Testis (tissue), 5 donors: ENCODE measurements around the gene TRIM16. TPM values are rescaled to one million over a fixed set of nuclear protein-coding genes. Genes with fewer than 3 reads are reported as not detected.
A peak's percentile ranks its signal among the peaks of the same experiment; 100 is the strongest.
"Not testable (repeated sequence)": the region's sequence is repeated elsewhere in the genome, so short reads cannot be mapped to it uniquely, and the experiment has no call there.

Experiments
- DNase-seq: peaks from one replicate; pipeline ENCODE4 v3.0.0-alpha.2; 2019
- H3K27ac ChIP-seq, 2 donors: fragments of 200-600 bp; sonication (generic); one replicate each; pipeline ENCODE4 v1.5.1; 2019
- H3K27me3 ChIP-seq: fragments of 200-600 bp; sonication (generic); one replicate; pipeline ENCODE4 v1.5.1; 2019
- H3K36me3 ChIP-seq: fragments of 200-600 bp; sonication (generic); one replicate; pipeline ENCODE4 v1.5.1; 2017; ENCODE audit warnings: low read depth; ENCODE audit errors: missing control alignments
- H3K4me1 ChIP-seq: fragments of 200-600 bp; sonication (generic); one replicate; pipeline ENCODE4 v1.5.1; 2019
- H3K4me3 ChIP-seq, 2 donors: fragments of 200-600 bp; sonication (generic); one replicate each; pipeline ENCODE4 v1.5.1; 2017 to 2019
- H3K9me3 ChIP-seq: fragments of 200-600 bp; sonication (generic); one replicate; pipeline ENCODE4 v1.5.1; 2017
- WGBS, 2 donors: methylation state at CpG; one replicate each; pipeline ENCODE4 v1.1.5; 2018; 5-methylcytosine and 5-hydroxymethylcytosine counted together
- intact Hi-C: fragments of 100-400 bp; cut with DNase I; formaldehyde crosslinking; loops from one replicate; pipeline ENCODE4 v1.15.1; 2023; ENCODE audit warnings: low total_unique reads
- long read RNA-seq, 2 donors: transcript quantifications; one replicate each; lab custom pipeline, GENCODE V29; 2026
- polyA plus RNA-seq: library from polyadenylated mRNA; stranded (reverse); fragments of 350-450 nt; fragmentation: Illumina TruSeq; extraction: RNeasy Lipid Tissue Mini Kit (QIAGEN cat#74804); gene quantifications from one replicate; pipeline ENCODE4 v1.2.3, GENCODE V29; 2014; ENCODE audit warnings: low read depth, low replicate concordance; ENCODE audit not compliant: insufficient read depth
- total RNA-seq, 2 donors: library from RNA; depleted of rRNA; stranded (reverse); fragments of >200 nt; gene quantifications; one replicate each; pipeline ENCODE4 v1.2.3, GENCODE V29; 2016

TRIM16 gene
- total RNA-seq = 10 to 100 TPM; 38.3 to 52.5 TPM
- 24.4 TPM for polyA plus RNA-seq
- long read RNA-seq, donor 1, partial matches to known transcripts = 19 of 20 reads
- long read RNA-seq, donor 1, other reads (novel, unspliced or antisense) = 0 of 20 reads
- long read RNA-seq, donor 2, partial matches to known transcripts = 11 of 13 reads
- long read RNA-seq, donor 2, other reads (novel, unspliced or antisense) = 0 of 13 reads

DNA sequence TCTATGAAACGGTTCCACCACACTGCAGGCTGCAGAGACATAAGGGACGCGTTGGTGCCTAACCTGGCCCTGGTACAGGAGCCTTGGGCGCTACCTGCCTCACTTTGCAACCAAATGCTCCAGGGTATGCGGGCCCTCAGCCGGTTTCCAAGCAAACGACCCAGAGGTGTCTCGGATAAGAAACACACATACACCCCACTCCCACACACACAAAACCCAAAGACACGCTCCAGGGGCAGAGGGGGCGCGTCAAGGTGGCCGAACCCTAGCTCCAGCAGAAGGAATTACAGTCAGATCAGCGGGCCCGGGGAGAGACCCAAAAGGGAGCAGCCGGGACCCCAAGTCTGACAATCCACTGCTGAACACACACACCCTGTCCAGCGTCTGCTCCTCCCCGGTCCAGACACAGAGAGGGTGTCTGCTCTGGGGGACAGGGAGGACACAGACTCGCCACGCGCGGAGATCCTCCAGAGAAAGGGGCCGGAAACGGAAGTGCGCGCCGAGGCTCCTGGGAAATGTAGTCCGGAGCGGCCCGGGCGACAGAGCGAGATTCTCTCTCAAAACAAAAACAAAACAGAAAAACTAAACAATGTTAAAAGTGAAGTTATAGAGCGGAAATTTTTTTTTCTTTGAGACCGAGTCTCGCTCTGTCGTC lies at the start of gene TRIM16:
Gene TRIM16 (minus strand): TSS at position 488 of the 655 bp plus-strand sequence. CDS start 32,702 bp downstream, outside the sequence.
- H3K27ac ChIP-seq, H3K36me3 ChIP-seq, H3K9me3 ChIP-seq, H3K4me1 ChIP-seq, H3K27me3 ChIP-seq, intact Hi-C loops: not testable (repeated sequence)
- DNase-seq = peak; percentile 91
- WGBS, 2 donors = 1 to 2% methylated on average over 27 to 32 of the region's 35 CpGs
- peak within 1 kb of the TSS; percentile 39 to 63 for H3K4me3 ChIP-seq

DNA sequence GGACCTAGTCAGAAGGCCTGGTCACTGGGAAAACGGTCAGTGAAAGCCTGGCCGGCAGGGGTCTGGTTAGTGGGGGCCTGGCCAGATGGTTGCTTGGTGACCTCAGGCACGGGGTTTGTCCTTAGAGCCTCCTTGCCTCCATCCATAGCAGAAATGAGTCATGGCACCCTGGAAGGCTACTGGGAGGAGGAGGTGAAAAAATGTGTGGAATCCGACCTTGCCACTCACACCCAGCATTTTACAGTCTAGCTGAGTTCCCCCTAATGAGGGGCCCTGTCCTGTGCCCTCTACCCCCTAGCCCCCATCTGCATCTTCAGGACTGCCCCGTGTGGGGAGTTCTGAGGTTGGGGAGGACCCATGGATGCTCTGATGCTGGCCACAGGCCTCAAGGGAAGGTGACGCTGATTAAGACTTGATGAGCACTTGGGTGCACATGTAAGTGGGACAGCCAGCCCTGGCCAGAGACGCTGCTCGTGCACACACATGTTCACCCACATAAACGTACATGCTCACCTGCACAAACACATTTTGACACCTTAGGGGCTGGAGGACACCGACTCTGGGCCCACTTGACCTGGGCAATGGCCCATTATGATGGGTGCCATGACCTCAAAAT lies 49.2 kb upstream of the TRIM16 start:
- H3K27ac ChIP-seq, DNase-seq, H3K27me3 ChIP-seq, intact Hi-C loops, H3K4me1 ChIP-seq, H3K4me3 ChIP-seq, H3K36me3 ChIP-seq, H3K9me3 ChIP-seq: not testable (repeated sequence)
- WGBS, 2 donors = 86 to 92% methylated on average over 7 to 8 of the region's 10 CpGs

DNA sequence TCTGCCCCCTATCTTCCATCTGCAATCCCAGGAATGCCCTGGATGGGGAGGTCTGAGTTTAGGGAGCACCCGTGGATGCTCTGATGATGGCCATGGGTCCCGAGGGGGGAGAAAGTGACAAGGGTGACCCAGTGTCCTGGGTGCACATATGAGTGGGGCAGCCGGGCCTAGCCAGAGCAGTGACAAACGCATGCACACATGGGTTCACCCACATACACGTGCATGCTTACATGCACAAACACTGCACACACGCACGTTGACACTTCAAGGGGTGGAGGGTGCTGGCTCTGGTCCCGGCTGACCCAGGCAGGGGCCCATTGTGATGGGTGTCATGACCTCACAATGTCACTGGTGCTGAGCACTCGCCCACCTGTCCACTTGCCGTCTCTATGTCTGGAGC lies 47.8 kb upstream of the TRIM16 start, which contains the start of gene TBC1D26:
Gene TBC1D26 (plus strand): TSS at position 384 of the 400 bp plus-strand sequence. CDS start 3,066 bp downstream, outside the sequence.
- intact Hi-C loops = not testable (repeated sequence)

DNA sequence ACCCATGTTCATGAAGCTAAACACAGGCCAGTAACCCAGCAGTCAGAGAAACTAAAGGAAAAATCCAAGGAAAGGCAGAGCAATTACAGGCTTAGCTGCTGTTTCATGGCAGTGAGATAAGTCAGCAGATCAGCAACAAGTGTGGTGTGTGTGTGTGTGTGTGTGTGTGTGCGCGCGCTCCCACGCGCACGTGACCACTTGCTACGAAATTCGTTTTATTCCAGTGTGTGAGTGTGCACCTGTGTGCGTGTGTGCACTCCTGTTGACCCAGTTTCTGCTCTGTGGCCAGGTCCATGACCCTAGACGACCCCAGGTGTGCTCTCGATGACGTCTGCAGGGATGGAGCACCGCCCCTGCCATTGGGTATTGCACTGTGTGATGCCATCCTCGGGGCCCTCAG lies 46.4 kb upstream of the TRIM16 start:
- H3K36me3 ChIP-seq, H3K9me3 ChIP-seq, intact Hi-C loops, H3K27ac ChIP-seq, H3K4me1 ChIP-seq, DNase-seq, H3K27me3 ChIP-seq, H3K4me3 ChIP-seq: not testable (repeated sequence)
- 96% methylated on average over 14 of the region's 14 CpGs; no CpG with 5 or more reads in 1 of the 2 donors for WGBS, 2 donors

More for the DNA sequence above, 47.8 kb upstream of the TRIM16 start, which contains the start of gene TBC1D26:
- H3K4me1 ChIP-seq, H3K36me3 ChIP-seq, DNase-seq, H3K27me3 ChIP-seq, H3K4me3 ChIP-seq, H3K27ac ChIP-seq, H3K9me3 ChIP-seq: not testable (repeated sequence)
- 60 to 95% methylated on average over 3 to 8 of the region's 10 CpGs for WGBS, 2 donors

DNA sequence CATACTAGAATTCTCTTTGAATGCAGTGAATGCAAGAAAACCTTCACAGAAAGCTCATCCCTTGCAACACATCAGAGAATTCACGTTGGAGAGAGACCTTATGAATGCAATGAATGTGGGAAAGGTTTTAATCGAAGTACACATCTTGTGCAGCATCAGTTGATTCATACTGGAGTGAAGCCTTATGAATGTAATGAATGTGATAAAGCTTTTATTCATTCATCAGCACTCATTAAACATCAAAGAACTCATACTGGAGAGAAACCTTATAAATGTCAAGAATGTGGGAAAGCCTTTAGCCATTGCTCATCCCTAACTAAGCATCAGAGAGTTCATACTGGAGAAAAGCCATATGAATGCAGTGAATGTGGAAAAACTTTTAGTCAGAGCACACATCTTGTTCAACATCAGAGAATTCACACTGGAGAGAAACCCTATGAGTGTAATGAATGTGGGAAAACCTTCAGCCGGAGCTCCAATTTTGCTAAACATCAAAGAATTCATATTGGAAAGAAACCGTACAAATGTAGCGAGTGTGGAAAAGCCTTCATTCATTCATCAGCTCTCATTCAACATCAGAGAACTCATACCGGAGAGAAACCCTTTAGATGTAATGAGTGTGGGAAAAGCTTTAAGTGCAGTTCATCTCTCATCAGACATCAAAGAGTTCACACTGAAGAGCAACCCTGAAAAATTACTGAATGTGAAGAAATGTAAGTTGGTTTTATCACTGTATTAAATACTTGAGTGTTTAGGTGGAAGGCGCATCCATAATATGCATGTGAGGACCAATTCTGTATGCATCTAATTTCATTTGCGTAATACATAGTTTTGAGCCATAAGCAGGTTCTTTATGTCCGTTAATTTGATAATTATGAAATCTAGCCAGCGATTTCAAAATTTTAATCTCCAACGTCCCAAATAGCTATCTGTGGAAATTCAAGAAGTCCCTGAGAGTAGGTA lies 32.8 kb upstream of the TRIM16 start:
- WGBS, 2 donors = 95 to 97% methylated on average over 9 to 11 of the region's 11 CpGs

DNA sequence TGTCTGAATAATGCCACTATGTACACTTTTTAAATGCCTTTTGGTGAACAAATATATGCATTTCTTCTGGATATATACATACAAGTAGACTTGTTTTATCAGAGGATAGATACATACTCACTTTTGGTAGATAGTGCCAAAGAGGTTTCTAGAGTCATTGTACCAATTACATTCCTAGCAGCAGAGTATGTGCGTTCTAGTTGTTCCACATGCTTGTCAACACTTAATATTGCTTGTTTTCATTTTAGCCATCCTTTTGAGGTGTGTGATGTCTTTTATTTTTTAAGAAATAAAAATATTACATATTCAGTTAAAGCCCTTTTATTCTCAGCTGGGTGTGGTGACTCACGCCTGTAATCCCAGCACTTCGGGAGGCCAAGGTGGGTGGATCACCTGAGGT lies 24.8 kb upstream of the TRIM16 start:
- H3K27me3 ChIP-seq, H3K27ac ChIP-seq, H3K36me3 ChIP-seq, H3K9me3 ChIP-seq, DNase-seq, intact Hi-C loops, H3K4me1 ChIP-seq, H3K4me3 ChIP-seq: not testable (repeated sequence)
- WGBS, 2 donors = 88 to 92% methylated on average over 3 of the region's 3 CpGs

More for the DNA sequence above, 32.8 kb upstream of the TRIM16 start:
- H3K27me3 ChIP-seq, H3K9me3 ChIP-seq, H3K36me3 ChIP-seq, DNase-seq, H3K27ac ChIP-seq, H3K4me1 ChIP-seq, intact Hi-C loops, H3K4me3 ChIP-seq: not testable (repeated sequence)

DNA sequence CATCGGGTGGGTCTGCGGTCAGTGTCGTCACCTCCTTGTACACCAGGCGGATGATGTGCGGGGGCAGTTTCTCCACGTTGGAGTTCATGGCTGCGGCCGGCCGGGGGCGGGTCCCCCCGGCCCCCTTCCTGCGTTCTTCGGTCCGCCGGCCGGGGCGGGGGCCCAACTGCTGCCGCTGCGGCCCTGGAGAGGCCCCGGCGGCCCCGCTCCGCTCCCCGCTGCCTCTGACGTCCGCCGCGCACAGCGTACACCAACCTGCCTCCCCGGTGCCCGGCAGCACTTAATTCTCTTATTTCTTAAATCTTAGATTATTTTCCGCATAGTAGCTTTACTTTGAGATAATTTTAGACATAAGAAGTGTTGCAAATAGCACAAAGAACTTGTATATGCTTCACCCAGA lies 20.7 kb upstream of the TRIM16 start:
- H3K4me3 ChIP-seq = peak overlapping the region; percentile 16 to 20
- intact Hi-C loops, H3K9me3 ChIP-seq, H3K27me3 ChIP-seq, H3K4me1 ChIP-seq, H3K27ac ChIP-seq, DNase-seq, H3K36me3 ChIP-seq: not testable (repeated sequence)
- WGBS, 2 donors = 62 to 76% methylated on average over 16 to 32 of the region's 32 CpGs

DNA sequence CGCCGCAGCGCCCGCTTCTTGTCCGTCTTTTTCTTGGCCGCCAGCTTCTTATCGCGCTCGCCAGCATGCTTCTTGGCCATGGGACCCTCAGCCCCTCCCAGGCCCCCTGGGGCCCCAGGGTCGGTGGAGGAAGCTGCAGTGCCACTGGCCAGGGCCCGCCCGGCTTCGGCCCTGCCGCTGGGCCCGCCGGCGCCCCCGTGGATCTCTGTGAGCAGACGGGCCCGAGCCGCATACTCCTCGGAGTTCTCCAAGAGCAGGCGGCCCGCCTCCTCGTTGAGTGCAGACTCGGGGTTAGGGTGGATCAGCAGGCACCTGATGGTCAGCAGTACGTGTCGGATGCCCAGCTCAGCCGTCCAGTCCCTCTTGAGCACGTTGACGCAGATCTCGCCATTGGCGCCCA lies 20.1 kb upstream of the TRIM16 start:
- DNase-seq = peak; percentile 25
- H3K27me3 ChIP-seq, H3K4me1 ChIP-seq, H3K27ac ChIP-seq, H3K9me3 ChIP-seq, intact Hi-C loops, H3K36me3 ChIP-seq: not testable (repeated sequence)
- H3K4me3 ChIP-seq = peak overlapping the region in 1 of 2 donors; percentile 20
- WGBS, 2 donors = 61 to 92% methylated on average over 11 to 25 of the region's 33 CpGs

DNA sequence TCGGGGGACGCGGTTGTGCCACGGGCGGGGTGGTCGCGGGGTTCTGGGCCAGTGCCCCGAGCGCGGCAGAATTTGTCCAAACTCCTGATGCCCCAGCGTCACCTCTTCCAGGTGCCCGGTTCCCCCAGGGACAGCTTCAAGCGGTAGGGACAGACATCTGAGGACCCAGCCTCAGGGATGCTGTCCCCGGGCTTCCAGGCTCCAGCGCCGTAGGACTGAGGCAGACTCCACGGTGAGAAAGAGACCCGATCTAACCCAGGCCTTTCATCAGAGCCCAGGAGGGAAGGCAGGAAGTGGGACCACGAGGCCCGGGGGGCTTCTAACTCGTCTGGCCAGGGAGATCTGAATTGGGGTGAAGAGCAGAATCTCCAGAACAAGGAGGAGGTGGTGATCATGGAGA lies 15.8 kb upstream of the TRIM16 start:
- H3K27me3 ChIP-seq, intact Hi-C loops, H3K36me3 ChIP-seq, H3K9me3 ChIP-seq, DNase-seq, H3K4me1 ChIP-seq: not testable (repeated sequence)
- Histone ChIP-seq H3K4me3 (peak overlapping the region; percentile 53 to 66), H3K27ac (peak overlapping the region in 1 of 2 donors; percentile 58)
- no CpG with 5 or more reads among the region's 21 CpGs for WGBS, 2 donors
